H9 (cell line): Measurements from ENCODE around the gene AKR1C3. TPM values are rescaled to one million over a fixed set of nuclear protein-coding genes. Genes with fewer than 3 reads are reported as not detected.
"Not testable (repeated sequence)": the region's sequence is repeated elsewhere in the genome, so short reads cannot be mapped to it uniquely, and the experiment has no call there.

Experiments
- DNase-seq: peaks from one replicate; pipeline ENCODE4 v3.0.0-alpha.2; 2017
- H2AFZ ChIP-seq: one replicate; pipeline ENCODE4 v1.6.1; 2013; ENCODE audit warnings: mild to moderate bottlenecking, low read length, control low read depth, moderate library complexity
- H2AK5ac ChIP-seq: 2 replicates; pipeline ENCODE4 v1.6.1; 2013; ENCODE audit warnings: low read length, control low read depth, mixed read lengths; ENCODE audit not compliant: insufficient read length
- H2BK120ac ChIP-seq: one replicate; pipeline ENCODE4 v1.6.1; 2013; ENCODE audit warnings: low read depth, mild to moderate bottlenecking, low read length, control low read depth, inconsistent platforms; ENCODE audit not compliant: poor library complexity, severe bottlenecking
- H2BK12ac ChIP-seq: 2 replicates; pipeline ENCODE4 v1.6.1; 2013; ENCODE audit warnings: low read length, control low read depth, mixed read lengths, low read depth; ENCODE audit not compliant: insufficient read length
- H2BK15ac ChIP-seq: 2 replicates; pipeline ENCODE4 v1.6.1; 2013; ENCODE audit warnings: low read depth, low read length, control low read depth
- H2BK20ac ChIP-seq: one replicate; pipeline ENCODE4 v1.6.1; 2013; ENCODE audit warnings: low read depth, mild to moderate bottlenecking, low read length, control low read depth, inconsistent platforms; ENCODE audit not compliant: poor library complexity, severe bottlenecking
- H2BK5ac ChIP-seq: 2 replicates; pipeline ENCODE4 v1.6.1; 2013; ENCODE audit warnings: low read length, control low read depth, mixed read lengths; ENCODE audit not compliant: insufficient read length
- H3K14ac ChIP-seq: 2 replicates; pipeline ENCODE4 v1.6.1; 2013; ENCODE audit warnings: low read length, control low read depth; ENCODE audit not compliant: insufficient read depth
- H3K18ac ChIP-seq: 2 replicates; pipeline ENCODE4 v1.6.1; 2013; ENCODE audit warnings: low read depth, mild to moderate bottlenecking, mixed read lengths, low read length, control low read depth; ENCODE audit not compliant: insufficient read length
- H3K23ac ChIP-seq: 2 replicates; pipeline ENCODE4 v1.6.1; 2013; ENCODE audit warnings: low read length, control low read depth, mixed read lengths, low read depth; ENCODE audit not compliant: insufficient read length
- H3K23me2 ChIP-seq: 2 replicates; pipeline ENCODE4 v1.6.1; 2013; ENCODE audit warnings: low read depth, mild to moderate bottlenecking, mixed read lengths, low read length, control low read depth; ENCODE audit not compliant: insufficient read length, poor library complexity, severe bottlenecking
- H3K27ac ChIP-seq: 2 replicates; pipeline ENCODE4 v1.5.1; 2013; ENCODE audit warnings: low read length, control low read depth, mixed read lengths, low read depth; ENCODE audit not compliant: insufficient read length
- H3K27me3 ChIP-seq: 2 replicates; pipeline ENCODE4 v1.6.1; 2013; ENCODE audit warnings: low read length, control low read depth, inconsistent platforms; ENCODE audit not compliant: insufficient read depth
- H3K4ac ChIP-seq: 2 replicates; pipeline ENCODE4 v1.6.1; 2013; ENCODE audit warnings: low read depth, mild to moderate bottlenecking, control low read depth, inconsistent platforms, low read length, moderate library complexity
- H3K4me1 ChIP-seq: 2 replicates; pipeline ENCODE4 v1.6.1; 2013; ENCODE audit warnings: low read length, control low read depth, inconsistent platforms; ENCODE audit not compliant: insufficient read depth
- H3K4me2 ChIP-seq: 2 replicates; pipeline ENCODE4 v1.6.1; 2013; ENCODE audit warnings: low read length, control low read depth, mixed read lengths; ENCODE audit not compliant: insufficient read length, insufficient read depth
- H3K56ac ChIP-seq: 2 replicates; pipeline ENCODE4 v1.6.1; 2013; ENCODE audit warnings: low read depth, mild to moderate bottlenecking, mixed read lengths, low read length, control low read depth; ENCODE audit not compliant: insufficient read length
- H3K79me1 ChIP-seq: 2 replicates; pipeline ENCODE4 v1.6.1; 2013; ENCODE audit warnings: low read depth, mild to moderate bottlenecking, moderate library complexity, low read length, control low read depth, inconsistent platforms; ENCODE audit not compliant: insufficient read depth, poor library complexity, severe bottlenecking
- H3K79me2 ChIP-seq: 2 replicates; pipeline ENCODE4 v1.6.1; 2013; ENCODE audit warnings: low read length, control low read depth, inconsistent platforms; ENCODE audit not compliant: insufficient read depth
- H3K9ac ChIP-seq: 2 replicates; pipeline ENCODE4 v1.6.1; 2013; ENCODE audit warnings: low read length, control low read depth, mixed read lengths; ENCODE audit not compliant: insufficient read length; ENCODE audit errors: extremely low read depth
- H3K9me3 ChIP-seq: one replicate; pipeline ENCODE4 v1.6.1; 2013; ENCODE audit warnings: low read depth, low read length, inconsistent platforms; ENCODE audit not compliant: control insufficient read depth
- H3T11ph ChIP-seq: one replicate; pipeline ENCODE4 v1.6.1; 2013; ENCODE audit warnings: mild to moderate bottlenecking, low read length, control low read depth, inconsistent platforms
- H4K20me1 ChIP-seq: one replicate; pipeline ENCODE4 v1.6.1; 2013; ENCODE audit not compliant: control insufficient read depth, insufficient read length, insufficient read depth
- H4K5ac ChIP-seq: 2 replicates; pipeline ENCODE4 v1.6.1; 2013; ENCODE audit warnings: low read depth, mild to moderate bottlenecking, mixed read lengths, low read length, control low read depth; ENCODE audit not compliant: insufficient read length
- H4K8ac ChIP-seq: replicated peaks from 2 replicates; pipeline ENCODE4 v1.6.1; 2013; ENCODE audit warnings: low read length, control low read depth, mixed read lengths, low read depth; ENCODE audit not compliant: insufficient read length
- H4K91ac ChIP-seq: 2 replicates; pipeline ENCODE4 v1.6.1; 2013; ENCODE audit warnings: low read depth, mild to moderate bottlenecking, moderate library complexity, mixed read lengths, low read length, control low read depth; ENCODE audit not compliant: insufficient read length
- H3K27ac Mint-ChIP-seq, 3 experiments: 2 replicates in 2 of 3; 3 replicates in 1 of 3; pipeline ENCODE4 v1.8.0; 2020 to 2021; ENCODE audit warnings: mixed read lengths in 3 of 3, mild to moderate bottlenecking in 1 of 3, moderate library complexity in 1 of 3
- H3K27me3 Mint-ChIP-seq: 2 replicates; pipeline ENCODE4 v1.8.0; 2021; ENCODE audit warnings: low read depth, mild to moderate bottlenecking, moderate library complexity, mixed read lengths
- H3K36me3 Mint-ChIP-seq, 3 experiments: 2 replicates in 2 of 3; 3 replicates in 1 of 3; pipeline ENCODE4 v1.8.0; 2020 to 2021; ENCODE audit warnings: low read depth in 3 of 3, mixed read lengths in 3 of 3; ENCODE audit not compliant: insufficient read depth in 1 of 3
- H3K4me1 Mint-ChIP-seq, 2 experiments: 2 replicates each; pipeline ENCODE4 v1.8.0; 2020; ENCODE audit warnings: mixed read lengths in 2 of 2
- H3K4me3 Mint-ChIP-seq, 2 experiments: 2 replicates in 1 of 2; 3 replicates in 1 of 2; pipeline ENCODE4 v1.8.0; 2020 to 2021; ENCODE audit warnings: mild to moderate bottlenecking in 2 of 2, mixed read lengths in 2 of 2, moderate library complexity in 1 of 2
- H3K9me3 Mint-ChIP-seq, 2 experiments: 2 replicates in 1 of 2; 3 replicates in 1 of 2; pipeline ENCODE4 v1.8.0; 2020; ENCODE audit warnings: mild to moderate bottlenecking in 2 of 2, mixed read lengths in 2 of 2, moderate library complexity in 1 of 2
- WGBS: extraction: QIAGEN DNeasy Blood & Tissue Kit; methylation state at CpG from one replicate; pipeline ENCODE4 v1.1.7; 2013; ENCODE audit warnings: missing lambda C conversion rate, low lambda C conversion rate, mixed read lengths; ENCODE audit not compliant: insufficient read length; ENCODE audit errors: extremely low coverage; 5-methylcytosine and 5-hydroxymethylcytosine counted together
- total RNA-seq: library from RNA; stranded (reverse); gene quantifications from 2 replicates; pipeline ENCODE4 v1.2.1, GENCODE V29; 2021

Gene AKR1C3
- total RNA-seq, 1 experiment from 2014 or later: 2.1 TPM

GRCh38 chr10:5054831-5055230, 39.4 kb upstream of the AKR1C3 start:
- not testable (repeated sequence) for H3K4me2 ChIP-seq, H3K4ac ChIP-seq, H3K18ac ChIP-seq, H3K56ac ChIP-seq, H2BK15ac ChIP-seq, H3K27ac Mint-ChIP-seq, H2BK20ac ChIP-seq, H3K14ac ChIP-seq, H3K4me1 Mint-ChIP-seq, H4K20me1 ChIP-seq, H3K79me1 ChIP-seq, H4K91ac ChIP-seq, H3K27ac ChIP-seq, H3K23me2 ChIP-seq, H3K79me2 ChIP-seq, H4K8ac ChIP-seq, H3K9ac ChIP-seq, H2BK12ac ChIP-seq, H2AFZ ChIP-seq, H2AK5ac ChIP-seq, H2BK120ac ChIP-seq, H4K5ac ChIP-seq, H3K23ac ChIP-seq, H2BK5ac ChIP-seq, H3K4me1 ChIP-seq, H3K4me3 Mint-ChIP-seq, H3K9me3 ChIP-seq, H3K27me3 ChIP-seq, DNase-seq, H3T11ph ChIP-seq, H3K27me3 Mint-ChIP-seq
- H3K9me3 Mint-ChIP-seq: peaks cover 36 to 73% of the 10 kb centered on the region in 2 experiments
- peaks cover 8 to 14% (median 10%) of the 10 kb centered on the region in 3 experiments for H3K36me3 Mint-ChIP-seq
- no CpG with 5 or more reads among the region's 2 CpGs for WGBS

GRCh38 chr10:5059267-5059666, 34.9 kb upstream of the AKR1C3 start:
- not testable (repeated sequence) for H2BK15ac ChIP-seq, H2AK5ac ChIP-seq, H3K27ac Mint-ChIP-seq, H3T11ph ChIP-seq, H4K91ac ChIP-seq, H2BK20ac ChIP-seq, H3K27me3 Mint-ChIP-seq, H3K4me3 Mint-ChIP-seq, H3K4me1 Mint-ChIP-seq, H3K79me1 ChIP-seq, H3K27ac ChIP-seq, H3K4me2 ChIP-seq, H3K4ac ChIP-seq, H3K9ac ChIP-seq, H3K27me3 ChIP-seq, H2BK5ac ChIP-seq, DNase-seq, H2BK120ac ChIP-seq, H3K14ac ChIP-seq, H3K79me2 ChIP-seq, H3K4me1 ChIP-seq, H3K9me3 ChIP-seq, H3K18ac ChIP-seq, H4K8ac ChIP-seq, H2AFZ ChIP-seq, H3K56ac ChIP-seq, H4K5ac ChIP-seq, H3K23ac ChIP-seq, H3K23me2 ChIP-seq, H4K20me1 ChIP-seq, H2BK12ac ChIP-seq
- H3K36me3 Mint-ChIP-seq: peaks cover 4 to 16% (median 15%) of the 10 kb centered on the region in 3 experiments
- H3K9me3 Mint-ChIP-seq: peaks cover 34 to 70% of the 10 kb centered on the region in 2 experiments
- WGBS: no CpG with 5 or more reads among the region's 8 CpGs
